ENCODE data around the gene LHFPL2.
A peak's percentile ranks its signal among the peaks of the same experiment; 100 is the strongest.

Gene LHFPL2

GRCh38 chr5:78638423-78638822 is 10.1 kb downstream of the LHFPL2 start:
- peak overlapping the region; percentile 22 for H3K27ac ChIP-seq (ENCODE audit: low read depth, low read length)
- H3K4me3 ChIP-seq (ENCODE audit: low read depth in 1 of 2, low read length in 2 of 2) = peak overlapping the region in 1 of 2 donors; percentile 17
- no peak overlapping the region for H3K9ac ChIP-seq (ENCODE audit: low read length)
- H3K9me3 ChIP-seq (ENCODE audit: low read length) = no peaks in the 10 kb centered on the region
- no peaks in the 10 kb centered on the region for H3K36me3 ChIP-seq (ENCODE audit: insufficient read depth, low read length)
- H3K27me3 ChIP-seq (ENCODE audit: control insufficient read depth in 1 of 2, insufficient read depth in 2 of 2, low read length in 2 of 2) = no peaks in the 10 kb centered on the region
- H3K4me1 ChIP-seq (ENCODE audit: insufficient read depth, low read length) = peaks cover 69% of the 10 kb centered on the region

- Histone ChIP-seq H3K36me3 (ENCODE audit: insufficient read depth, low read length) (no peaks in the 10 kb centered on the region), H3K27me3 (ENCODE audit: control insufficient read depth in 1 of 2, insufficient read depth in 2 of 2, low read length in 2 of 2) (no peaks in the 10 kb centered on the region), H3K9ac (ENCODE audit: low read length) (no peak overlapping the region), H3K4me1 (ENCODE audit: insufficient read depth, low read length) (peaks cover 72% of the 10 kb centered on the region), H3K4me3 (ENCODE audit: low read depth in 1 of 2, low read length in 2 of 2) (no peak overlapping the region), H3K27ac (ENCODE audit: low read depth, low read length) (no peak overlapping the region), H3K9me3 (ENCODE audit: low read length) (no peaks in the 10 kb centered on the region)
Observed at GRCh38 chr5:78637468-78637867, 11.1 kb downstream of the LHFPL2 start.

- H3K27ac ChIP-seq (ENCODE audit: low read depth, low read length) = no peak overlapping the region
- no peaks in the 10 kb centered on the region for H3K9me3 ChIP-seq (ENCODE audit: low read length)
- H3K4me1 ChIP-seq (ENCODE audit: insufficient read depth, low read length) = peaks cover 72% of the 10 kb centered on the region
- H3K36me3 ChIP-seq (ENCODE audit: insufficient read depth, low read length) = no peaks in the 10 kb centered on the region
- no peak overlapping the region for H3K4me3 ChIP-seq (ENCODE audit: low read depth in 1 of 2, low read length in 2 of 2)
- no peaks in the 10 kb centered on the region for H3K27me3 ChIP-seq (ENCODE audit: control insufficient read depth in 1 of 2, insufficient read depth in 2 of 2, low read length in 2 of 2)
- H3K9ac ChIP-seq (ENCODE audit: low read length) = no peak overlapping the region
Observed at GRCh38 chr5:78636682-78637081, 11.9 kb downstream of the LHFPL2 start.

GRCh38 chr5:78634634-78635033 is 13.9 kb downstream of the LHFPL2 start:
- no peaks in the 10 kb centered on the region for H3K9me3 ChIP-seq (ENCODE audit: low read length)
- H3K27me3 ChIP-seq (ENCODE audit: control insufficient read depth in 1 of 2, insufficient read depth in 2 of 2, low read length in 2 of 2) = no peaks in the 10 kb centered on the region
- no peak overlapping the region for H3K27ac ChIP-seq (ENCODE audit: low read depth, low read length)

GRCh38 chr5:78634229-78634628 is 14.3 kb downstream of the LHFPL2 start:
- Histone ChIP-seq H3K4me1 (ENCODE audit: insufficient read depth, low read length) (peaks cover 62% of the 10 kb centered on the region), H3K27ac (ENCODE audit: low read depth, low read length) (no peak overlapping the region), H3K27me3 (ENCODE audit: control insufficient read depth in 1 of 2, insufficient read depth in 2 of 2, low read length in 2 of 2) (no peaks in the 10 kb centered on the region), H3K4me3 (ENCODE audit: low read depth in 1 of 2, low read length in 2 of 2) (no peak overlapping the region), H3K9me3 (ENCODE audit: low read length) (no peaks in the 10 kb centered on the region), H3K9ac (ENCODE audit: low read length) (no peak overlapping the region), H3K36me3 (ENCODE audit: insufficient read depth, low read length) (peaks cover 16% of the 10 kb centered on the region)

More at GRCh38 chr5:78634634-78635033, 13.9 kb downstream of the LHFPL2 start:
- no peak overlapping the region for H3K9ac ChIP-seq (ENCODE audit: low read length)
- H3K36me3 ChIP-seq (ENCODE audit: insufficient read depth, low read length) = peaks cover 16% of the 10 kb centered on the region
- H3K4me1 ChIP-seq (ENCODE audit: insufficient read depth, low read length) = peaks cover 62% of the 10 kb centered on the region
- H3K4me3 ChIP-seq (ENCODE audit: low read depth in 1 of 2, low read length in 2 of 2) = no peak overlapping the region

GRCh38 chr5:78633700-78634099 is 14.9 kb downstream of the LHFPL2 start:
- Histone ChIP-seq H3K36me3 (ENCODE audit: insufficient read depth, low read length) (peaks cover 16% of the 10 kb centered on the region), H3K9me3 (ENCODE audit: low read length) (no peaks in the 10 kb centered on the region), H3K27me3 (ENCODE audit: control insufficient read depth in 1 of 2, insufficient read depth in 2 of 2, low read length in 2 of 2) (no peaks in the 10 kb centered on the region), H3K4me1 (ENCODE audit: insufficient read depth, low read length) (peaks cover 62% of the 10 kb centered on the region), H3K27ac (ENCODE audit: low read depth, low read length) (no peak overlapping the region), H3K9ac (ENCODE audit: low read length) (no peak overlapping the region), H3K4me3 (ENCODE audit: low read depth in 1 of 2, low read length in 2 of 2) (no peak overlapping the region)

- Histone ChIP-seq H3K36me3 (ENCODE audit: insufficient read depth, low read length) (peaks cover 26% of the 10 kb centered on the region), H3K4me1 (ENCODE audit: insufficient read depth, low read length) (peaks cover 66% of the 10 kb centered on the region)
Observed at GRCh38 chr5:78632467-78632866, 16.1 kb downstream of the LHFPL2 start.

GRCh38 chr5:78631931-78632330 is 16.6 kb downstream of the LHFPL2 start:
- no peak overlapping the region for H3K9ac ChIP-seq (ENCODE audit: low read length)
- H3K9me3 ChIP-seq (ENCODE audit: low read length) = no peaks in the 10 kb centered on the region
- H3K36me3 ChIP-seq (ENCODE audit: insufficient read depth, low read length) = peaks cover 26% of the 10 kb centered on the region
- no peak overlapping the region for H3K4me3 ChIP-seq (ENCODE audit: low read depth in 1 of 2, low read length in 2 of 2)
- H3K27me3 ChIP-seq (ENCODE audit: control insufficient read depth in 1 of 2, insufficient read depth in 2 of 2, low read length in 2 of 2) = no peaks in the 10 kb centered on the region
- peaks cover 66% of the 10 kb centered on the region for H3K4me1 ChIP-seq (ENCODE audit: insufficient read depth, low read length)
- H3K27ac ChIP-seq (ENCODE audit: low read depth, low read length) = no peak overlapping the region

More at GRCh38 chr5:78632467-78632866, 16.1 kb downstream of the LHFPL2 start:
- Histone ChIP-seq H3K27me3 (ENCODE audit: control insufficient read depth in 1 of 2, insufficient read depth in 2 of 2, low read length in 2 of 2) (no peaks in the 10 kb centered on the region), H3K9me3 (ENCODE audit: low read length) (no peaks in the 10 kb centered on the region), H3K9ac (ENCODE audit: low read length) (no peak overlapping the region), H3K4me3 (ENCODE audit: low read depth in 1 of 2, low read length in 2 of 2) (no peak overlapping the region), H3K27ac (ENCODE audit: low read depth, low read length) (no peak overlapping the region)

- Histone ChIP-seq H3K9ac (ENCODE audit: low read length) (no peak overlapping the region), H3K27ac (ENCODE audit: low read depth, low read length) (no peak overlapping the region), H3K4me3 (ENCODE audit: low read depth in 1 of 2, low read length in 2 of 2) (no peak overlapping the region), H3K27me3 (ENCODE audit: control insufficient read depth in 1 of 2, insufficient read depth in 2 of 2, low read length in 2 of 2) (no peaks in the 10 kb centered on the region), H3K4me1 (ENCODE audit: insufficient read depth, low read length) (peaks cover 71% of the 10 kb centered on the region), H3K9me3 (ENCODE audit: low read length) (no peaks in the 10 kb centered on the region), H3K36me3 (ENCODE audit: insufficient read depth, low read length) (peaks cover 26% of the 10 kb centered on the region)
Observed at GRCh38 chr5:78630047-78630446, 18.5 kb downstream of the LHFPL2 start.

GRCh38 chr5:78629624-78630023 is 18.9 kb downstream of the LHFPL2 start:
- peaks cover 72% of the 10 kb centered on the region for H3K4me1 ChIP-seq (ENCODE audit: insufficient read depth, low read length)
- peaks cover 26% of the 10 kb centered on the region for H3K36me3 ChIP-seq (ENCODE audit: insufficient read depth, low read length)
- H3K4me3 ChIP-seq (ENCODE audit: low read depth in 1 of 2, low read length in 2 of 2) = no peak overlapping the region
- H3K9me3 ChIP-seq (ENCODE audit: low read length) = no peaks in the 10 kb centered on the region
- H3K9ac ChIP-seq (ENCODE audit: low read length) = no peak overlapping the region
- H3K27me3 ChIP-seq (ENCODE audit: control insufficient read depth in 1 of 2, insufficient read depth in 2 of 2, low read length in 2 of 2) = no peaks in the 10 kb centered on the region
- H3K27ac ChIP-seq (ENCODE audit: low read depth, low read length) = no peak overlapping the region

- H3K4me1 ChIP-seq (ENCODE audit: insufficient read depth, low read length) = peaks cover 71% of the 10 kb centered on the region
- no peak overlapping the region for H3K4me3 ChIP-seq (ENCODE audit: low read depth in 1 of 2, low read length in 2 of 2)
- H3K36me3 ChIP-seq (ENCODE audit: insufficient read depth, low read length) = peaks cover 26% of the 10 kb centered on the region
- peak overlapping the region; percentile 29 for H3K27ac ChIP-seq (ENCODE audit: low read depth, low read length)
- H3K27me3 ChIP-seq (ENCODE audit: control insufficient read depth in 1 of 2, insufficient read depth in 2 of 2, low read length in 2 of 2) = no peaks in the 10 kb centered on the region
- no peaks in the 10 kb centered on the region for H3K9me3 ChIP-seq (ENCODE audit: low read length)
- no peak overlapping the region for H3K9ac ChIP-seq (ENCODE audit: low read length)
Observed at GRCh38 chr5:78628270-78628992, 20.1 kb downstream of the LHFPL2 start.

- H3K27ac ChIP-seq (ENCODE audit: low read depth, low read length) = peak overlapping the region; percentile 29
- peaks cover 68% of the 10 kb centered on the region for H3K4me1 ChIP-seq (ENCODE audit: insufficient read depth, low read length)
- no peaks in the 10 kb centered on the region for H3K27me3 ChIP-seq (ENCODE audit: control insufficient read depth in 1 of 2, insufficient read depth in 2 of 2, low read length in 2 of 2)
- H3K9ac ChIP-seq (ENCODE audit: low read length) = peak overlapping the region; percentile 4
- no peaks in the 10 kb centered on the region for H3K9me3 ChIP-seq (ENCODE audit: low read length)
- H3K4me3 ChIP-seq (ENCODE audit: low read depth in 1 of 2, low read length in 2 of 2) = no peak overlapping the region
- peaks cover 26% of the 10 kb centered on the region for H3K36me3 ChIP-seq (ENCODE audit: insufficient read depth, low read length)
Observed at GRCh38 chr5:78627766-78628165, 20.8 kb downstream of the LHFPL2 start.

Data from muscle layer of colon (tissue), 2 donors.